ENCODE data around the gene SLC2A8.

SLC2A8 gene

DNA sequence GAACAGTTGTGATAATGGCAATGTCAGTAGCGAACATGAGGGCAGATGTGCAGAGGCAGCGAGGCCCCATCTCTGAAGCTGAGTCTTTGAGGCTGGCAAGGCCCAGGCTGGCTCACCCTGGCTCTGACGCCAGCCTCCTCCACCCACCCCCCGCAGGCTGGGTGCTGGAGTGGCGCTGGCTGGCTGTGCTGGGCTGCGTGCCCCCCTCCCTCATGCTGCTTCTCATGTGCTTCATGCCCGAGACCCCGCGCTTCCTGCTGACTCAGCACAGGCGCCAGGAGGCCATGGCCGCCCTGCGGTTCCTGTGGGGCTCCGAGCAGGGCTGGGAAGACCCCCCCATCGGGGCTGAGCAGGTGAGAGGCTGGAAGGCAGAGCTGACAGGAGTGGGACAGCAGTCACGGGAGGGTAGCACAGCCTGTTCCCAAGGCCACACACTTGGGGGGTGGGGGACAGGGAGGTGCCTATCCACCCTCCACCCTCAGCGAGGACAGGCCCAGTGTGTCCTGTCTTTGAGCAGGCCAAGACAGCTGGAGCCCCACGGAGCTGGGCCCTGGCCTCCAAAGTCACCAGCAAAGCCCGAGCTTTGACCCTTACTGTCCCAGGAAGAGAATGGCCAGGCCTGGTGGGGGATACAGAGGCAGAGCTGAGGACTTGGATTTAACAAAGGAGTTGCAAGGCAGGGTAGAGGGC lies 5.6 kb downstream of the SLC2A8 start:
- DNase-seq = peak in 13 of 51 donors; percentile 8 to 66 (median 21)

DNA sequence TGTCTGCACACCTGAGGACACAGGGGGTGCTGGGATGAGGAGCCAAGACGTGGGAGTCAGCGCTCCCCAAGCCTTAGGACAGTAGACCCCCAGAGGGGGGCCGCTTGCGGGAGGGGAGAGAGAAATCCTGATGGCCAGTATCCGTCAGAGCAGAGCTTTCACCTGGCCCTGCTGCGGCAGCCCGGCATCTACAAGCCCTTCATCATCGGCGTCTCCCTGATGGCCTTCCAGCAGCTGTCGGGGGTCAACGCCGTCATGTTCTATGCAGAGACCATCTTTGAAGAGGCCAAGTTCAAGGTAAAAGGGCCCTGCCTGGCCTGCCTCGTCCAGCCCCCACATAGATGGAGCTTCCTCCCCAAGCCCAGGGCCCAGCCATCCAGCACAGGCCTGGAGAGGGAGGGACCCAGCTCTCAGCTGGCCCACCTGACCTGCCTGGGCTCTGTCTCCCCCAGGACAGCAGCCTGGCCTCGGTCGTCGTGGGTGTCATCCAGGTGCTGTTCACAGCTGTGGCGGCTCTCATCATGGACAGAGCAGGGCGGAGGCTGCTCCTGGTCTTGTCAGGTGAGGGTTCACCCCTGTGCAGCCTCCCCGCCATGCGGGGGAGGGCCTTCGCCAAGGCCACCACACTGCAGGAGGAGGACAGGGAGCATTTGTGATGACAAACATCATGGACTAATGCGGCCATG lies 6.7 kb downstream of the SLC2A8 start:
- no peak for DNase-seq

DNA sequence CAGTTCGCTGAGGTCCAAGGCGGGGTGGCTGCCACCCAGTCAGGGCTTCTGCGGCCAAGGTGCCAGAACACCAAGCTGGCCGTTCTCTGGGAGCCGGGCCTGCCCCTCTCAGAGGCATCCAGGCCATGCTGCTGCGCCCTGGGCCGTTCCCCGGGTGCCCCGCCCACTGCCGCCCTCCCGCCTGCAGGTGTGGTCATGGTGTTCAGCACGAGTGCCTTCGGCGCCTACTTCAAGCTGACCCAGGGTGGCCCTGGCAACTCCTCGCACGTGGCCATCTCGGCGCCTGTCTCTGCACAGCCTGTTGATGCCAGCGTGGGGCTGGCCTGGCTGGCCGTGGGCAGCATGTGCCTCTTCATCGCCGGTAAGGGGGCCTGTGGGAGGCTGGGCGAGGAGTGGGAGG lies 7.7 kb downstream of the SLC2A8 start:
- DNase-seq = no peak

DNA sequence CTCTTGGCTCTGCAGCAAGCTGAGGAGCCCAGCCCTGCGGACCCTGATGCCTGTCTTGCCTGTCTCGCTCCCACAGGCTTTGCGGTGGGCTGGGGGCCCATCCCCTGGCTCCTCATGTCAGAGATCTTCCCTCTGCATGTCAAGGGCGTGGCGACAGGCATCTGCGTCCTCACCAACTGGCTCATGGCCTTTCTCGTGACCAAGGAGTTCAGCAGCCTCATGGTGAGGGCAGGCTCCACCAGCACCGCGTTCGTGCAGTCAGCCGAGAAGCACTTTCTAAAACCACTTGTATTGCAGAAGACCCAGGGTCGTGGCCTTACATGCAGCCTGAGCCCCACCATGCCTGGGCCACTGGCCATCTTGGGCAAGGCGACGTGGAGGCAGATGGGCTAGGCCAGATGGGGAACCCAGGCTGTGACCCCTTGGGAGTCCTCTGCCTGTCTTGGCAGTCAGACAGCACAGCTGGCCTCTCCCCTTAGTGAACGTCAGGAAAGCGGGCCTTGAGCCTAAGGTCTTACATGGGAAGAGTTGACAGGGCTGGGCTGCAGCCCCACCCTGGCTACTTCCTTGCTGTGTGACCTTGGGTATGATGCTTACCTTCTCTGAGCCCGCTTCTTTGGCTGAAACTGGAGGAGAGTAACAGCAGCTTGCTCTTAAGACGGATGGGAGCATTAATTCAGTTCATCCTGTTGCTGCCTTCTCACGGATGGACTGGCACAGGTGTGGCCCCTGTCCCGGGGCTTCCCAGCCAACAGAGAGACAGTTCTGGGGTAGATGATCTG lies 8.6 kb downstream of the SLC2A8 start:
- no peak for DNase-seq

DNA sequence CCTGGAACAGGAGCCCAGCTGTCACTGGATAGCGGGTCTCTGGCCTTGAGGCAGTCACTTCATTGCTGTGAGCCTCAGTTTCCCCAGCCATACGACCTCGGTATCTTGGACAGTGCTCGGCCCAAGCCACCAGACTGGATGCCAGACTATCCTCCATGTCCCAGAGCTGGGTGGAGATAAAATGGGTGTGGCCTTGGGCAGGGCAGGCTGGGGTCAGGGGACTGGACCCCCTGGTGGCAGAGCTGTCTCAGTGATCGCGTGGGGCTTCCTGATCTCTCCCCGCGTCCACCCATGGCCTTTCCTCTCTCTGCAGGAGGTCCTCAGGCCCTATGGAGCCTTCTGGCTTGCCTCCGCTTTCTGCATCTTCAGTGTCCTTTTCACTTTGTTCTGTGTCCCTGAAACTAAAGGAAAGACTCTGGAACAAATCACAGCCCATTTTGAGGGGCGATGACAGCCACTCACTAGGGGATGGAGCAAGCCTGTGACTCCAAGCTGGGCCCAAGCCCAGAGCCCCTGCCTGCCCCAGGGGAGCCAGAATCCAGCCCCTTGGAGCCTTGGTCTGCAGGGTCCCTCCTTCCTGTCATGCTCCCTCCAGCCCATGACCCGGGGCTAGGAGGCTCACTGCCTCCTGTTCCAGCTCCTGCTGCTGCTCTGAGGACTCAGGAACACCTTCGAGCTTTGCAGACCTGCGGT lies 10.0 kb downstream of the SLC2A8 start:
- no peak for DNase-seq

DNA sequence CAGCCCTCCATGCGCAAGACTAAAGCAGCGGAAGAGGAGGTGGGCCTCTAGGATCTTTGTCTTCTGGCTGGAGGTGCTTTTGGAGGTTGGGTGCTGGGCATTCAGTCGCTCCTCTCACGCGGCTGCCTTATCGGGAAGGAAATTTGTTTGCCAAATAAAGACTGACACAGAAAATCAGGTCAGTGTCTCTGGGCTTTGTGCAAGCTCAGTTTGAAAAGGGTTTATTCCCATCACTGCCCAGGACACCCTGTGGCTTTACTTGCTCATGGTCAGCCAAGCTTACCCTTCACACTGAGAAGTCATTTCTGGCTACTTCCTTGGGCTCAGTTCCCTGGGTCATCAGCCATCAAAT lies 10.5 kb downstream of the SLC2A8 start:
- DNase-seq = no peak

DNA sequence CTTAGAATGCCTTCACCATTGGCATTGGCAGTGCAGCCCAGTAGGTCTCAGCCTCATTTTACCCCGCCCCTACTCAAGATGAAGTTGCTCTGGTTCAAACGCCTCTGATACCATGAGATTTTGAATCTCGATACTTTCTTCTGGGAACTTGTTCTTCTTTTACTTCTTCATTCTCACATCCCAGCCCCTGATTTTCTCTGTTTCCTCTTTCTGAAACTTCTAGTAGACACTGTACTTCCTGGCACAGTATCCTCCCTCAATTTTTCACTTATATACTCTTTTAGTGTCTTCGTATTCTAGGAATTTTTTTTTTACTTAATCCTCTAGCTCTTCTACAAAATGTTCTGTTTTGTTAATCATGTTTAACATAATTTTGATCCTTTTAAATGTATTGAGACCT lies 14.2 kb downstream of the SLC2A8 start:
- DNase-seq = no peak

DNA sequence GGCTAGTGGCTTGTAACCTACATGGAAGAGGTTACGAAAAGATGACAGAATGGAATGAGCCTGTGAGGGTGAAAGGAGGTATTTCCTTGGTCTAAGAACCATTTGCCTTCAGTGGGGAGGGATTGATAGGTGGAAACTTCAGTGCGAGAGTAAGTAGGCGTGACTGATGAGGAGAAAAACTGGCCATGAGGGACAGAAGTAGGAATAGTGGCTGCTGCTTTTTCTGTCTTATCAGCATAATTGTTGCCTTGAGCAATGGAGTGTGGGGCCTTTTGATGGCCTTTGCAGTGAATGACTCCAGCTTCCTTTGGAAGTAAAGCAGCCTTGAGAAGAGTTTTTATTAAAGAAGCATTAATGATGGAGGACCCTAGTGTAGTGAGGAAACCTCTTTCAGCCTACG lies 18.2 kb downstream of the SLC2A8 start:
- DNase-seq = no peak

DNA sequence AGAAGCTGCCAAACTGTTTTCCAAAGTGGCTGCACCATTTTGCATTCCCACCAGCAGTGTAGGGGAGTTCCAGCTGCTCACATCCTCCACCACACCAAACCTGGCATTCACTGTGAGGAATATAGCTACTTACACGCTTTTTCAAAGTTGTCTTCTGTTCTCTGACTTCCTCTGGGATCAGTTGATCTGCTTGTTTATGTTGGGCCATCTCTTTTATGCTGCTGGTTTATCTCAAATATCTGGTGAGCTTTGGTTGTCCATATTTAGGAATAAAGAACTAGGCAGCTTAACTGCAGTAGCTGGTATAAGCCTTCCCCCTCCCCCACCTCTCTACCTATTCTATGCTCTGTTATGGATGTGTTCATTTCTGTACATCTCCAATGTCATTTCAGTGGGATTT lies 18.7 kb downstream of the SLC2A8 start:
- DNase-seq = no peak

DNA sequence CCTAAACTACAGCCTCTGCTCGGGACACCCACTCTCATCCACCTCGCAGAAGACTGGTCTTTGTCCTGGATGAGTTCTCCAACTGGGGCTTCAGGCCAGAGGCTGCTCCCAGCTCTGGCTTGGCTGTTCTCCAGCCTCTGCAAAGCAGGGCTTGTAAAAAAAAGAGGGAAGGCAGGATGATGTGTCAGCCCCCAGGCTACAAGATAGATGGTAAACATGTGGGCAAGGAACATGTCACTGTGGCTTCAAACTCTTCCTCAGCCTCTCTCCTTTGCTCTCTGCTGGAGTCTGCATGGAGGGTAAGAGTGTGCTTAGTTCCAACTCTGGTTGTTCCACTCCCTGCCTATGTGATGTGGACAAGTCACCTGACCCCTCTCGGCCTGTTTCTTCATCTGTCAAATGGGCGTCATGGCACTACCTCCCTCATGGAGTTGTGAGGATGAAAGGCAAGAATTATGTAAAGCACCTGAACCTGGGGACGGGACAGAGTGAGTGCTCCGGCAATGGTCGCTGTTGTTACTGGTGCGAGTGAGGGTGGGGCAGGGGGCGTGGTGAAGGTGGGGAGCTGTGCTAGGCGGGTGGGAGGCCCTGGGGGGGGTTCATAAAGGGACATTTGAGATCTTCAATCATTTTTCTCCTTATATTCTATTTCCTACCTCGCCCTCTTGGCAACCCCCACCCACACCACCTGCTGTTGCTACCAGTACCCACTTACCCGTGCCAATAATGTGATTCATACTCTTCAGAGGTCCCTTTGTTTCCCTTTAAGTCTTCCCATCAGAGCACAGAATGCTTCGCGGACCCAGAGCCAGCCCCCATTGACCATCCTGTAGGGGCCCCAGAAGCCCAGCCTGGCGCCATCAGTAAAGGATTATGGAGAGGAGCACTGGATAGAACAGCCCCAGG lies 20.4 kb downstream of the SLC2A8 start:
- peak in 1 of 51 donors; percentile 6 for DNase-seq

DNA sequence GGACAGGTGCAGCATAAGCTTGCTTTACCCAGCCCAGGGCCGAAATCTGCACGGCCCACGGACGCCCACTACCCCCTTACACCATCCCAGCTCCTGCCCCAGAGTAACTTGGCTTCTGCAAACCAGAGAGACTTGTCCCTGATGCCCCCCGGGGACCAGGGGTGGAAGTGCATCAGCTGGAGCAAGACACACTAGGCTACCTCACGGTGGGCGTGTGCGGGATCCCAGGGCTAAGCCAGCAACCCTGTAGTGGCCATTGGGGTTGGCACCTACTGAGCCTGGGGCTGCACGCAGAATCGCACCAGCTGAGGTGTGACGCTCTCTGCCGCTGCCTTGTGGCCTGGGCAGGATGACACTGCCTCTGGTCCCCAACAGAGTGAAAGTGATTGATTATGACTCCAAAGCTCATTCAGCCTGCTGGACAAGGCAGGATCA lies 21.1 kb downstream of the SLC2A8 start:
- peak in 1 of 51 donors; percentile 6 for DNase-seq

DNA sequence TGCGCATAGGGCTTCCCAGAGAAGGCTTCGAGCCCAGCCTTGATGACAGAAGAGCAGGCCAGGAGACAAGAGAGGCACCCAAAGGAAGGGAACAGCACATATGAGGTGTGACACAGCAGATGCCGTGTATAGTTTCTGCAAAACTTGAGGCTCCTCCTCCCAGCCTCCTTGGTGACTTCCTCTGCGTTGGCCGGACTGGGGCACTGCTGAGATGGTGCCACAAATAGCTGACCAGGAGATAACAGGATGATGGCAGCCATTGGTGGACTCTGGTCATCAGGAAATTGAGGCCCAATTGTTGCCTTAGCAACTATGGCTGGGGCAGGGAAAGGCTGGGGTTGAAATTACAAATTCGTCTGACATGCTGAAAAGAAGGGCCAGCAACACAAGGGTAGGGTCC lies 22.4 kb downstream of the SLC2A8 start:
- no peak for DNase-seq

DNA sequence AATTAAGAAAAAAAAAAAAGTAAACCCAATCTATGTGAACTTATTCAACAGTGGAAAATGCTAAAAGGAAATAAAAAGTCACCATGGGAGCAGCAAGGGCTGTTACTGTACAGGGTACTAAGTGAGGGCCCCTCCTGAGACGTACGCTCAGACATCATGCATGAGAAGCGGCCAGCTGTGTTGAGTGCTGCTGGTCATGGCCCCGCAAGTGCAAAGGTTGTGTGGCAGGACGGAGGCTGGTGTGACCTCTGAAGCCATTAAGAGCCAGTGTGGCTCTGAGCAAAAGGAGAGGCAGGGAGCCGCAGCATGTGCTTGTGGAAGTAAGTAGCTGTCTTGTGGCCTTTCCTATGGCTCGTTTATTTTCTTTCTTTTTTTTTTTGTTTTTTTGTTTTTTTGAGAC lies 24.1 kb downstream of the SLC2A8 start:
- DNase-seq = no peak

DNA sequence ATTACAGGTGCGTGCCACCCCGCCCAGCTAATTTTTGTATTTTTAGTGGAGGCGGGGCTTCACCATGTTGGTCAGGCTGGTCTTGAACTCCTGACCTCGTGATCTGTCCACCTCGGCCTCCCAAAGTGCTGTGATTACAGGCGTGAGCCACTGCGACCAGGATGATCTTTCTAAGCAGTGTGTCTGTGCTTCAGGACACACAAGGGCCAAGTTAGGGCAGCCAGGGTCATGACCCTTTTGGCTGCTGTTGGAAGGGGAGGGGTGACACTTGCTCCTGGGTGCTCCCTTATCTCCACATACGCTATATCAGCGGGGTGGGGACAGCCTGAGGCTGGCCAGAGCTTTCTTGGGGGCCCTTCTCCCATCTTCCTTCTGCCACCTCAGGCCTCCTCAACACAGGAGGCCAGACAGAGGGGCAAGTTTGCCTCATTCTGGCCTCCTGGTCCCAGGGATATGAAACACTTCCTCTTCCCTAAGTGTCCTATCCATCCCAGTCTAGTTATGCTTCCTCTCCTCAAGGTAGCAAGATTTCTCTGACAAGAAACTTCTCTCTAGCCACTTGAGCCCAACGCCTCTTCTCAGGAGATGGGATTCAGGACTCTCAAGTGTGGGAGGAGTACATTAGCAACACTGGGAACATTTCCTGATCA lies 25.3 kb downstream of the SLC2A8 start:
- DNase-seq = no peak

DNA sequence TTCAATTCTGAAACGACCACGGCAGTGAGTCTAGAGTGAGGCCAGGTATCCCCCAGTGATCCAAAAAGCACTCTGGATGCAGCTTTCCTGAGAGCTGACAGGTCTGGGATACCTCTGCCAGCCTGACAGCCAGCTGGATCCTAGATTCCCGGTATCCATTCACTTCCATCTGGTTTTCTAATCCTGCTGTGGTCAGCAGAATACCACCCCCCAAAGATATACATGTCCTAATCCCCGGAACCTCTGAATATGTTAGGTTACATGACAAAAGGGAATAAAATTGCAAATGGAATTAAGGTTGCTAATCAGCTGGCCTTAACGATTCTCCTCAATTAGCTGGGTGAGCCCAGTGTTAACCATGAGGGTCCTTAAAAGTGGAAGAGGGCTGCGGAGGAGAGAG lies 25.8 kb downstream of the SLC2A8 start:
- DNase-seq = no peak

DNA sequence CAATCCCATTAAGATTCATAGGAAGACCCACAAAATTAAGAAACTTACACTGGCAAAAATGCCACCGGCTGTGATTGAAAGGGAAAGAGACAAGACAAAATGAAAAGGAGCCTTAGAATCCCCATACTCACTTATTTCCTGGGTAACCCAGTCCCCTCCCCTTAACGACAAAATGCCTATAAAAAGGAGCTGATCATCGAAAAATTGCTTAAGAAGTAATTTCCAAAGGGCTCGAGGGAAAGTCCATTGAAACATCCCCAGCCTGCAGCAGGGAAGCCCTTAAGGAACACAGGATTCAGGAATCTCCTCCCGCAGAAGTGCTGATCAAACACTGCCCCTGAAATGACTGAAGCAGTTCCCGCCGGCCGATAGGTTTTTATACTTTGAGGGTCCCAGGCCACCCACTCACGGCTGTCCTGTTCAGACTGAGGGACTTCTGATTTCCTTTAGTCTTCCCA lies 26.5 kb downstream of the SLC2A8 start:
- DNase-seq = peak in 2 of 51 donors; percentile 40 to 50

DNA sequence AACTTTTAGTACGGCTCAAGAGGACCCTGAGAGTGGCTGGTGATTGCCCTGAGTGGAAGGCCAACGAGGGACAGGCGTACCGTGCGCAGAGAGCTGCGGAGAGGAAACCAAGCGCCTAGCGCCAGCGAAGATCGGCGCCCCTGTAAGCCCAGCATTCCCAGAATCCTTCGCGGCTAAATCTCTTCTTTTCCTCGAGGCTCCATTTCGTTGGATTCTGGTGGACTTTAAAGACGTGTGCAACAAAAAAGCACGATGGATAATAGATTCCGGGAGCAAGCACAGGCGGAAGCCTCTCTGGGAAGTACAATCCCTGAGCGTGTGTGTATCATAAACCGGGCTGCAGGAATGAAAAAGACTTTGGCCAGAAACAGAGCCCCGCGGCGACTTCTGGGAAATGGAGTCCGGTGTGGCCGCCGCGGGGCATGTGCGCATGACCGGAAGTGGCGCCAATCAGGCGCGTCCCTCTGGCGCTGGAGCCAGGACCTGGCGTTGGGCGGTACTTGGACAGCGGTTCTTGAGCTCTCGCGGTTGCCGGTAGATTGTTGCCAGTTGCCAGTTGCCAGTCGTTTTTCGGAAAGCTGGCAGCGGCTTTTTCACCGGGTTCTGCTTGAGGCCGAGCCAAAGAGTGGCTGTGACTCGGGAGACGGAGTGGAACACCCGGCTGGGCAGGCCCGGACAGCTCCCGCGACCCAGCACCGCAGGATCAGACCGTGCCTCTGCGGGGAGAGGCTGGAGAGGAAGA lies 27.1 kb downstream of the SLC2A8 start, which contains the start of gene ZNF79:
Gene ZNF79, plus strand, starts transcription at position 449 of the 742 bp plus-strand sequence. CDS start 406 bp downstream, outside the sequence.
- peak; percentile 70 to 96 (median 88) for DNase-seq

DNA sequence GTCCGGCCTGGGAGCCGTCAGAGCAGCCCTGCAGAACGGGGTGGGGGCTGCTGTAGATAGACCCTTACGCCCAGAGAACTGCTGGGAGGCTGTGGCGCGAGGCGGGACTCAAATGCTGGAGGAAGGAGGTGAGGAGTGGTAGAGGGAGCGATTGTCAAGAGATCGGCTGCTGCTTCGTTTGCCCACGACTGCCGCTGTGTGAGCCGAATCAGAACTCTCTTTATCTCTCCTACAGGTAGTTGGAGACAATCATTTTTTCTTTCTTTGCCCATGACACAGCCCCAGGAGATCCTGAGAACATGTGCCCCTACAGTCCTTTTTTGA lies 27.7 kb downstream of the SLC2A8 start:
- DNase-seq = peak in 2 of 51 donors; percentile 54 to 76

DNA sequence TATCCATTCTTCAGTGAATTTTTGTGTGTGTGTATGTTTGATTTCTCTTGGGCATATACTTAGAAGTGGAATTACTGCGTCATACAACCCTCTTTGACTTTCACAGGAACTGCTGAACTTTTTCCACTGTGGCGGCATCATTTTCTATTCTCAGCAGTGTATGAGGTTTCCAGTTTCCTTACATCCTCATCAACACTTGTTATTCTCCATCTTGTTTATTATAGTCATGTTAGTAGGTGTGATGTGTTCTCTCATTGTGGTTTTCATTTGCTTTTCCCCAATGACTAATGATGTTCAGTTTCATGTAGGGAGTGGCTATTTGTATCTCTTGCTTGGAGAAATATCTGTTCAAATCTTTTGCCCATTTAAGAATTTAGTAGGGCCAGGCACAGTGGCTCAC lies 29.8 kb downstream of the SLC2A8 start:
- no peak for DNase-seq

DNA sequence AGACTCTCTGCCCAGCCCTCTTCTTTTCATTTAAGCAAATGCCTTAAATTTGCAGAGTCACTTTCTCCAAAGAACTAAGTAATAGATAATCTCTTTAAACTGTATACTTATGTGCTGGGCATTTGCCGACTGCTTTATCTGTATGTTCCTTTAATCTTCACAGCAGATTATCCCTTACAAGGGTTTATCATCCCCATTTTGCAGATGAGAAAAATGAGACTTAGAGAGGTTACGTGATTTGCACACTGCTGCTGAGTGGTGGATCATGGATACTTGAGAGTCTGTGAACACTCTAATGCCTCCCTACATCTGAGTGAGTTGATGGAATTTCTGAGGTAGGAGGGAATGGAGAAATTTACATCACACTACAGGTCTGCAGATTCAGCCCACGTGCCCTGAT lies 31.4 kb downstream of the SLC2A8 start:
- DNase-seq = no peak

All from hypothalamus (tissue), 51 donors.